Lower leg skin (tissue), 4 donors: ENCODE measurements around the gene FAM184A. TPM values are rescaled to one million over a fixed set of nuclear protein-coding genes. Genes with fewer than 3 reads are reported as not detected.

Source experiments
- DNase-seq, 2 donors: peaks; one replicate each; pipeline ENCODE4 v3.0.0-alpha.2; 2019; ENCODE audit warnings: low spot score in 2 of 2
- H3K4me3 ChIP-seq: fragments of 200-600 bp; sonication (generic); 2 replicates; pipeline ENCODE4 v1.5.1; 2017; ENCODE audit warnings: mild to moderate bottlenecking, low read depth; ENCODE audit not compliant: poor library complexity, severe bottlenecking
- CTCF ChIP-seq, 3 donors: fragments of 450-650 bp; IDR thresholded peaks; one replicate each; pipeline ENCODE4 v1.5.1; 2016; ENCODE audit warnings: antibody characterized with exemption in 3 of 3, mild to moderate bottlenecking in 3 of 3, moderate library complexity in 2 of 3
- POLR2A ChIP-seq, 2 donors: fragments of 450-650 bp; IDR thresholded peaks; one replicate each; pipeline ENCODE4 v1.6.1; 2016 to 2017; ENCODE audit warnings: antibody characterized with exemption in 2 of 2, mild to moderate bottlenecking in 1 of 2, moderate library complexity in 1 of 2
- WGBS, 2 donors: methylation state at CpG; one replicate each; pipeline ENCODE4 v1.1.5; 2018; 5-methylcytosine and 5-hydroxymethylcytosine counted together
- intact Hi-C: fragments of 100-400 bp; cut with DNase I; formaldehyde crosslinking; loops from one replicate; pipeline ENCODE4 v1.15.0; 2023; ENCODE audit warnings: low total_unique reads
- total RNA-seq, 4 donors: library from RNA; depleted of rRNA; stranded (reverse); fragments of >200 nt; gene quantifications; one replicate each; pipeline ENCODE4 v1.1.0, GENCODE V29; 2016

FAM184A gene
- total RNA-seq, 4 donors from 2014 or later, result 0.57 to 3.4 (median 1.4) TPM

- no peak overlapping the region for H3K4me3 ChIP-seq
- intact Hi-C loops, result no loop called here
- 63 to 69% methylated on average over 3 of the region's 3 CpGs for WGBS, 2 donors
- no peak for DNase-seq
- no peak for TF ChIP-seq POLR2A (IDR thresholded peaks at IDR 0.05)
- TF ChIP-seq CTCF (IDR thresholded peaks at IDR 0.05), result no peak
Measured at GRCh38 chr6:119027465-119027864, 51.0 kb downstream of the FAM184A start.

- 77 to 87% methylated on average over 3 of the region's 3 CpGs for WGBS, 2 donors
- no peak overlapping the region for H3K4me3 ChIP-seq
- no peak for DNase-seq
- intact Hi-C loops, result no loop called here
- TF ChIP-seq POLR2A (IDR thresholded peaks at IDR 0.05) (no peak), CTCF (IDR thresholded peaks at IDR 0.05) (no peak)
Measured at GRCh38 chr6:119026822-119027221, 51.6 kb downstream of the FAM184A start.

- intact Hi-C loops, result no loop called here
- 83 to 96% methylated on average over 2 of the region's 2 CpGs for WGBS, 2 donors
Measured at GRCh38 chr6:119025793-119026192, 52.7 kb downstream of the FAM184A start.

GRCh38 chr6:119024111-119024510 is 54.4 kb downstream of the FAM184A start:
- H3K4me3 ChIP-seq, result no peak overlapping the region
- TF ChIP-seq CTCF (IDR thresholded peaks at IDR 0.05) (no peak), POLR2A (IDR thresholded peaks at IDR 0.05) (no peak)
- no peak for DNase-seq
- WGBS, 2 donors, result 67 to 75% methylated on average over 6 of the region's 6 CpGs
- intact Hi-C loops, result no loop called here

More at GRCh38 chr6:119025793-119026192, 52.7 kb downstream of the FAM184A start:
- TF ChIP-seq CTCF (IDR thresholded peaks at IDR 0.05), result no peak
- TF ChIP-seq POLR2A (IDR thresholded peaks at IDR 0.05), result no peak
- no peak overlapping the region for H3K4me3 ChIP-seq
- no peak for DNase-seq

- DNase-seq, result no peak
- no peak overlapping the region for H3K4me3 ChIP-seq
- WGBS, 2 donors, result 81 to 89% methylated on average over 4 of the region's 4 CpGs
- TF ChIP-seq POLR2A (IDR thresholded peaks at IDR 0.05) (no peak), CTCF (IDR thresholded peaks at IDR 0.05) (no peak)
- intact Hi-C loops, result no loop called here
Measured at GRCh38 chr6:119022796-119023195, 55.7 kb downstream of the FAM184A start.
